NCI-H748 treated with DMSO at 0.1 percent for 48 hours (cell line): ENCODE results near the gene GALNT15.

Experiments
- DNase-seq: peaks from one replicate; lab custom pipeline; 2025; lab: John Stamatoyannopoulos, UW

The GALNT15 gene

GRCh38 chr3:16227566-16227965 lies 53.1 kb downstream of the GALNT15 start:
- no peak for DNase-seq

GRCh38 chr3:16229681-16230080 lies 55.2 kb downstream of the GALNT15 start:
- DNase-seq = no peak

- no peak for DNase-seq
These were observed 57.5 kb downstream of the GALNT15 start for GRCh38 chr3:16231983-16232382.

GRCh38 chr3:16233806-16234205 lies 59.3 kb downstream of the GALNT15 start:
- no peak for DNase-seq

GRCh38 chr3:16234281-16234680 lies 59.8 kb downstream of the GALNT15 start:
- no peak for DNase-seq

- no peak for DNase-seq
These were observed 61.7 kb downstream of the GALNT15 start for GRCh38 chr3:16236030-16236639.

- DNase-seq = no peak
These were observed 62.4 kb downstream of the GALNT15 start for GRCh38 chr3:16236856-16237393.

- no peak for DNase-seq
These were observed 64.7 kb downstream of the GALNT15 start for GRCh38 chr3:16239086-16239770.

- no peak for DNase-seq
These were observed 65.3 kb downstream of the GALNT15 start for GRCh38 chr3:16239780-16240179.

- DNase-seq = no peak
These were observed 65.9 kb downstream of the GALNT15 start for GRCh38 chr3:16240229-16241023.

- no peak for DNase-seq
These were observed 66.7 kb downstream of the GALNT15 start for GRCh38 chr3:16241225-16241624.

GRCh38 chr3:16242177-16242576 lies 67.7 kb downstream of the GALNT15 start:
- DNase-seq = no peak

GRCh38 chr3:16243706-16244490 lies 69.4 kb downstream of the GALNT15 start:
- no peak for DNase-seq

GRCh38 chr3:16245609-16246008 lies 71.1 kb downstream of the GALNT15 start:
- DNase-seq = no peak

GRCh38 chr3:16247282-16248061 lies 73.0 kb downstream of the GALNT15 start:
- DNase-seq = peak; percentile 45

- no peak for DNase-seq
These were observed 74.1 kb downstream of the GALNT15 start for GRCh38 chr3:16248556-16248955.

- DNase-seq = no peak
These were observed 74.9 kb downstream of the GALNT15 start for GRCh38 chr3:16249336-16249735.

- no peak for DNase-seq
These were observed 75.4 kb downstream of the GALNT15 start for GRCh38 chr3:16249886-16250285.

- no peak for DNase-seq
These were observed 77.0 kb downstream of the GALNT15 start for GRCh38 chr3:16251316-16252085.

GRCh38 chr3:16252243-16252978 lies 77.9 kb downstream of the GALNT15 start:
- DNase-seq = no peak
